NCI-H82 treated with DMSO at 0.1 percent for 48 hours (cell line): ENCODE data around the gene CAPRIN2.

ENCODE experiments used
- DNase-seq: peaks from one replicate; lab custom pipeline; 2025; ENCODE audit not compliant: unreplicated experiment; lab: John Stamatoyannopoulos, UW

CAPRIN2 gene

GRCh38 chr12:30706476-30706875 is 48.3 kb downstream of the CAPRIN2 start:
- DNase-seq, result no peak

DNA sequence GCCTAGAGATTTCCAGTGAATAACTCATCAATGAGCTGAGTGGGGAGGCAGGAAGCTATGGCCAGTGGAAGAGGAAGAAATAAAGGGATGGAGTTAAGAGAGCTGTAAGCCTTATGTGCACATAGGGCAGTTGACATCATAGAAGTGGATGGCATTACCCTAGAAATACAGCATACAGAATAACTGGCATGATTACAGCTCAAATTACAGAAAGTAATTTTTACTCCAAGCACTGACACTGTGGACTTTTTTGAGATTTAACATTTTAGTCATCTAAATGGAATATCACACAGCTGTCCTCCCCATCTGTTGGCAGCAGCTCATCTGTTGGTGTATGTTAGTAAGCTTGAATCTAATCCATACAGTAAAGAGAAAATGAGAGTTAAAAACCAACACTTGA is 53.7 kb downstream of the CAPRIN2 start:
- no peak for DNase-seq

DNA sequence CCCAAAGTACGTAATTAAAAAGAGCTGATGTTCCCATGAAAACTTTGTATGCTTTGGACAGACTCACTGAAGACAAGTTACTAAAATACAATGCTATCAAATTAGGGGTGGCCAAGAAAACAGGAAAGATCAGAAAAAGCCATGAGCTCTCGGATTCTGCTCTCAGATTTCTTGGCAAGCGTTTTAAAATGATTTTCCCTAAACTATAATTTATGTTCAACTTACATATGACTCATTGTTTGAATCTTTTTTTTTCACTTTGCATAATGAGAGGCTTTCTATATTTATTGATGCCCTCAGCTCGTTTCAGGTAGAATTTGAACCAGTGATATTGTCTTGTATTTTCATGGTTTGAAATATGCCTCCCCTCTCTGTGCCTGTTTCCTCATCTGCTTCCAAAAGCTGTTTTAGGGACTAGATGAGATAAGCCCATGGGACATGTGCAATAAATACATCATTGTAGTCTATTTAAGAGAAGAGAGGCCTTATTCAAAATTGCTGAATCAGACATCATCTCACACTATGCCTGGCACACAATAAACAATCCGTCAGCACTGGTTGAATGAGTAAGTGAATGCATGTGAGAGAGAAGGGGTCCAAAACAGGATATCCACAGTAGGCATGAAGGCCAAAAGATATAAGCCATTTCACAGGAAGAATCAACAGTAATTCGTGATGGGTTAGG is 54.4 kb downstream of the CAPRIN2 start:
- DNase-seq, result no peak

DNA sequence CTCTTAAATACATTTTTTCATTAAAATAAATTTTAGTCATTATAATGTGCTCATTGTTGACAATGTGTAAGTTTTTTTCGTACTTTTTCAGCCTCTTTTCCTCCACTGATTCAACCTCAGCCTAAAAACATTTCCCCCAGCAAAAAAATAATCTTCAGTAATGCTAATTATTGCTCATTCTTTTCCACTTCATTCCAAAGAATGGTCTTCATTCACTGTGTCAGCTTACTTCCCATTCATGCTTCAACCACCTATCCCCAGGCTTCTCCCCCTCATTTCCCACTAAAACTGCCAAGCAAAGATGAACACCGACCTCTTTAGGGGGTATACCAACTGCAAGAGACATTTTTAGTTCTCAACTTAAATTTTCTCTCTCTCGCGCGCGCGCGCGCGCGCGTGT is 56.4 kb downstream of the CAPRIN2 start:
- DNase-seq, result no peak

DNA sequence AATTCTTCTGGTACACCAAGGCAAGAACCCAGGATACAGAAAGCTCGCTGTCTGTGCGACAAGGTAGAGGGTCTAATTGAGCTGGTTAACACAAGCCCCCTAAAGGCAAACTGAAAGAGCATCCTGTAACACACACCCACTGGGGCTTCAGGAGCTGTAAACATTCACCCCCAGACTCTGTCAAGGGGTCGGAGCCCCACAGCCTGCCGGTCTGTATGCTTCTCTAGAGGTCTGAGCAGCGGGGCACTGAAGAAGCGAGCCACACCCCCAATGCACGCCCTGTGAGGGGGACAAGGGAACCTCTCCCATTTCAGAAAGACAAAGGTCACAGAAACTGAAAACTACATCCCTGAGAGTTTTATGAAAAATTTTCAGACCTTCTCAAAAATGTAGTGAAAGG is 57.8 kb downstream of the CAPRIN2 start:
- DNase-seq, result no peak

- no peak for DNase-seq
Observed at GRCh38 chr12:30696486-30696885, 58.3 kb downstream of the CAPRIN2 start.

DNA sequence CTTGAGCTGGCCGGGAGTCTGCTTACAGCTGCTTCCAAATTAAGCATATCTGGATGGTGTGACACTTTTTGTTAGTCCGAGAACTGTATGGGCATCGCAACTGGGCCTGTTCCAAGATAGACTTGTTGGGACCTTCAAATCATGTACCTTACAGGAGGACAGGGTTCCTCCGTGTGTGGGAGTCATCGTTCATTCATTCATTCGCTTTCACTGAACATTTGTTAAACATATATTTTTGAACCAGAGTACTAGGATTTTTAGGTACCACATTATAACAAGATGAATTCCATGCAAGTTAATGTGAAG is 58.7 kb downstream of the CAPRIN2 start:
- DNase-seq, result no peak

DNA sequence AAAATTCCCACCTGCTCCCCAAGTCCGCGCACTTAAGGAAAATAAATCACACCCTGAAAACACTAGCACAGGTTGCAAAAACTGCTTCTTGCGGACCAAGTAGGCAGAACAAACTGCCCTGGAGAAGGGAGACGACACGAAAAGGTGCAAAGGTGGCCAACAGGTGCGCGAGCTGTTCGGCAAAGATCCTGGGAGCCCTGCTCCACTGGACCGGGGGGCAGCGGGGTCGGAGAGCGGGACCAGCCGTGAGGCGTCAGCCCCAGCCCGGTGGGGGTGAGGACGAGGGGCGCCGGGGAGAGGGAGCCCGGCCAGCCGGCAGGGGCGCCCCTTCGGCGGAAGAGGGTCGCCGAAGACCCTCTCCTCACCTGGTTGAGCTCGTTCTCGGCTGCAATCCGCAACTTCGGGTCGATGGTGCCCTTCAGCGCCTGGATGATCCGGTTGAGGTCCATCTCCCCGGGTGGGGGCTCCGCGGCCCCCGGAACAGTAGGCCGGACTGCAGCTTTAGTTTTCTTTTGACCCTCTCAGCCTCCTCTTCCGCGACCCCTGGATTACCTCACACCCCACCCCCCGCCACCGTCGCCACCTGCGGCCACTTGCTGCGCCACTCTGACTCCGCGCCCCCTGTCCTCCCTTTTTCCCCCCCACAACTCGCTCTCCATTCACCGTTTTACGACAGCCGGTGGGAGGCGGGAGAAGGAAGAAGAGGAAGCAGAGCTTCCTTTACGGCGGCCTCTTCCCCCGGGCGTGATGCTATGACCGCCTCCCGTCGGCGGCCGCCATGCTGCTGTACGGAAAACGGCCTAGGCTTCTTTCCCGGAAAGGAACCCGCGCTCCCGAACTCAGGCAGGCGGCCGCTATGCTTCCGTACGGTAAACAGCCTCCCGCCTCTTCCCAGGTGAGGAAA is 59.3 kb downstream of the CAPRIN2 start, which contains the start of gene IPO8:
Gene IPO8, minus strand, starts transcription at position 671 of the 904 bp plus-strand sequence. Its CDS starts 222 bp downstream, at position 449.
- peak; percentile 84 for DNase-seq

DNA sequence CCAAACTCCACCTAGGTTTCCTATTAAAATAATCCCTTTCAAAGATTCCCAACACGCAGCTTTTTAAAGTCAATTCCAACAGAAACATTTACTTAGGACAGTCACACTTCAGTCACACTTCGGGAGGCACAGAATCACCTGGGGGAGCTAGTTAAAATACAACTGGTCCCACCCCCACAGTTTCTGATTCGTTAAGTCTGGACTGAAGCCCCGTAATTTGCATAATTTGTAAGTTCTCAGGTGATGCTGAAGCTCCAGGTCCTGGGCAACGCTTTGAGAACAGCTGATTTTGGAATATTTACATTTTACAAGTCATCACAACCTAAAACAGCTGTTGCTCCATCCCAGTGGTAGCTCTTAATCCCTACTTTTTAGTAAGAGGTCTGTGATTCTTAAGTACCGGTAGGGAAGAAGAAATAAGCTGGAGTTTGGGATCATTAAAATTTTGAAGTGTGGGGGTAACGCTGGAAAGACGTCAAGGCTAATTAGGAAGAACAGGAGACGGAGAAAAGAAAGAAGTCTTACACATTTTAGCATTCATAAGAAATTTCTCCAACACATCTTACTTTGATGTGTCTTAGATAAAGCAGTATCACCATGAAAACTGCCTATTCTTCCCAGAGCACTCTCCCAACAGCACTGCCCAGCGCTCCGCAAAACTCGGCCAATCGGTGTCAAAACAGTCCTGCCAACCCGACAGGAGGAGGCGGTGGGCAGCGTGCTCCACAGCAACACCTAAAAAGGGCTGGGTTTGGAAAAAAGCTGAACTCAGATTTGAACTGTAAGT is 60.1 kb downstream of the CAPRIN2 start:
- no peak for DNase-seq

DNA sequence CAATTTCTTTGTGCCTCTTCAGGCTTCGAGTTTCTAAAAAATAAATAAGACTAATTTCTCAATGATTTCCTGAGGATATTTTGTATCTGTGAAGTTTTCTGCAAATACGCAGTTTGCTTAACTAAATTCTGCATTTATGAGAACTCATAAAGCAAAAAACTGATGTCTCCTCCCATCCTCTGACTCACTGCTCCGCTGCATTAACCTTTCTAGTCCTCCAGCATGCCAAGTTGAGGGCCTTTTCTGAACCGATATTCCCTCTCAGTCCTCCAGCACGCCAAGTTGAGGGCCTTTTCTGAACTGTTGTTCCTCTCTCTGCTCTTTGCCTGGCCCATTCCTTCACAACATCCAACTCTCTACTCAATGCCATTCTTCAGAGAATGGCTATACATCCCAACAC is 62.3 kb downstream of the CAPRIN2 start:
- no peak for DNase-seq

GRCh38 chr12:30691122-30691879 is 63.5 kb downstream of the CAPRIN2 start:
- DNase-seq, result no peak

- DNase-seq, result no peak
Observed at GRCh38 chr12:30687265-30687986, 67.3 kb downstream of the CAPRIN2 start.

GRCh38 chr12:30679241-30679640 is 75.5 kb downstream of the CAPRIN2 start:
- no peak for DNase-seq

GRCh38 chr12:30678221-30678620 is 76.5 kb downstream of the CAPRIN2 start:
- DNase-seq, result no peak

DNA sequence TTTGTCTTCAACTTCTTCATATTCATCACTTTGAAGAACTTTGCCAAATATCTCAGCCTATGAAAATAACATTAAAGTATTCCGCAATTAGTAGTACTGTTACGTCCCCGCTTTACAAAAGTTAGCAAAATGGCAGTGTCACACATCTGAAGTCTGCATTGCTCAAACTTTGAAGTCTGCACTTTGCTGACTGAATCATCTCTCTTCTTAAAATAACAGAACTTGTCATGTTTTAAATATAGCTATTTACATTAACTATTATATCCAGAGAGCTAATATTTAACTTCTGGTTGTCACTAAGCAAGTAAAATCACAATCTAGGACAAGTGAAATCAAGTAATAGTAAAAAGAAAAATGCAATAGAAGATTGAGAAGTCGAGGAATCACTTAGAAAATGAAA is 93.5 kb downstream of the CAPRIN2 start:
- no peak for DNase-seq
